ENCODE data around the gene SUCLG1.
A peak's percentile ranks its signal among the peaks of the same experiment; 100 is the strongest.
"Not testable (repeated sequence)": the region's sequence is repeated elsewhere in the genome, so short reads cannot be mapped to it uniquely, and the experiment has no call there.

SUCLG1 gene

GRCh38 chr2:84421791-84422190, 37.3 kb downstream of the SUCLG1 start:
- no peak for DNase-seq (ENCODE audit: low spot score)
- no peak for FAIRE-seq

DNA sequence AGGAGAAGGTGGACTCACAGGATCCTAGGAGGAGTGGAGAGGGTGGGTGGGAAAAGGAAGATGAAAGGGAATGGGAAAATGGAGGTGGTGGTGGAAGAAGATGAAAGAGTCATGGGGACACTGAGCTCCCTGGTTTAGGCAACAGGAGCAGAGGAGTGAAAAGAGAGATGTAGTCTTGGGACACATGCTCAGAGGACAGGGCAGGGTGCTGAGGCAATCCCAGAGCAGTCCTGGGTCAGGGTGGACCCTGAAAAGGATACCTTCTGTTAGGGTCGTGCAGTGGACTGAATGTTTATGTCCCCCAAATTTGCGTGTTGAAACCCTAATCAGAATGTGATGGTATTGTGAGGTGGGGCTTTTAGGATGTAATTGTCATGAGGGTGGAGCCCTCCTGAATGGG, 37.9 kb downstream of the SUCLG1 start:
- no peak for FAIRE-seq
- DNase-seq (ENCODE audit: low spot score), result no peak

DNA sequence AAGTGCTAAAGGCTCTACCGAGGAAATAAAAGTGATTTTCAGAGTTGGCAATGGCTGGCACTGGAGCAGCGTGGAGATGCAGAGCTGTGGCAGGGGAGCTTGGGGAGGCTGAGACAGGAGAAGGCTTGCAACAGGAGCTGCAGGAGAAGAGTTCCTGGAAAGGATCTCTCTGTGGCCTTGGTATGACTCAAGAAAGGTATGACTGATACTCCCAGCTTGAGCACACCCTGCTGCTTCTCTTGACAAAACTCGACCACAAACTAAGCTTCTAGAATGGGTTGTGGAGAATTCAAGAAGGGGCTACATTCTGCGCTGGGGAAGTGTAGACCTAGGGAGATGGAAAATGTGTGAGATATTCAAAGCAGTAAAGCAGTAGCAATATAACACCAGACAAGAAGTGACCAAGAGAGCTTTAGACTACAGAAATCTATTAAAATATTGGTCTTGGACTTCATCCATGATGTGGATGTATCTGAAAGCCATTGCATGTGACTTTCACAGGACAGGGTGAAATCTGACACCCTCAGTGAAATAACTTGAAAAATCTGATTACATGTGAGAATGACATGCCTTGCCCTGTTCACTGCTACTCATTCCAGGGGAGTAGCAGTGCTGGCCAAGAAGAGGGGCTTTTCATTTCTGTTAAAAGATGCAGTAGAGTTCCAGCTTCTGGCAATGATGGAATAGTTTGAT, 41.5 kb downstream of the SUCLG1 start:
- DNase-seq (ENCODE audit: low spot score), result peak; percentile 13
- FAIRE-seq, result no peak

GRCh38 chr2:84409531-84409930, 49.5 kb downstream of the SUCLG1 start:
- FAIRE-seq (no peak), DNase-seq (ENCODE audit: low spot score) (no peak)

DNA sequence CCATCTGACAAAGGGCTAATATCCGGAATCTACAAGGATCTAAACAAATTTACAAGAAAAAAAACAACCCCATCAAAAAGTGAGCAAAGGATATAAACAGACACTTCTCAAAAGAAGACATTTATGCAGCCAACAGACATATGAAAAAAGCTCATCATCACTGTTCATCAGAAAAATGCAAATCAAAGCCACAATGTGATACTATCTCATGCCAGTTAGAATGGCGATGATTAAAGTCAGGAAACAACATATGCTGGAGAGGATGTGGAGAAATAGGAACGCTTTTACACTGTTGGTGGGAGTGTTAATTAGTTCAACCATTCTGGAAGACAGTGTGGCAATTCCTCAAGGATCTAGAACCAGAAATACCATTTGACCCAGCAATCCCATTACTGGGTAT, 57.0 kb downstream of the SUCLG1 start:
- not testable (repeated sequence) for FAIRE-seq

GRCh38 chr2:84399839-84400238, 59.2 kb downstream of the SUCLG1 start:
- DNase-seq (ENCODE audit: low spot score); FAIRE-seq: not testable (repeated sequence)

More for the DNA sequence above, 57.0 kb downstream of the SUCLG1 start:
- DNase-seq (ENCODE audit: low spot score), result not testable (repeated sequence)

DNA sequence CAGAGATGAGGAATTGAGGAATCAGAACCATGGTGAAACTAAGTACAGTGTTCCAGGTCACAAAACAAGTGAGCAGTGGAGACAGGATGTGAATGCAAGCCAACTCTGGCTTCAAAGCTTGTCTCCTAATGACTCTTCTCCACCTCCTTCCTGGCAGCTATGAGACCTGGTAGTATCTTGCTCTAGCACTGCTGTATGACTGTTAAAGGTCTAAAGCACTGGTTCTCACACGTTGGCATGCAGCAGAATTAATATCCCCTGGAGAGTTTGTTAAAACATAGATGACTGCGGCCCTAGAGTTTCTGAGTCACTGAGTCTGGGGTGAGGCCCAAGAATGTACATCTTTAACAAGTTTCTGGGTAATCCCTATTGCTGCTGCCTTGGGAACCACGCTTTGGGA, 63.3 kb downstream of the SUCLG1 start:
- FAIRE-seq (no peak), DNase-seq (ENCODE audit: low spot score) (no peak)

DNA sequence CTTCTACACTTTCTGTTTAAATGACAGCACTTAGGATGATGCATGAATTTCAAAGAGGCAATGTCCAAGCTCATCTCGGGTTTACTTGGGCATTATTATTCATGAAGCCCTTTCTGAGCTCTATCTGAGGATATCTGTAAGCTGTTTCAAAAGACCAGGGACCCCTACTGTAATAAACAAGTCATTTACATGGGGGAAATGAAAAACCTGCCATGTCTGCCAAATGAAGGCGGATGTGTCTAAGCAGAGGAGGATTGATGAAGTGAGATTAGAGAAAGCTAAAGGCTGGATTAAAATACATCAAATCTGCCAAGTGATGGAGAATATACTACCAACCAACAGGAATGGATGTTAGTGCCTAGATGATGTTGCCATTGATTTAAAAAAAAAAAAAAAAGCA, 64.5 kb downstream of the SUCLG1 start:
- no peak for FAIRE-seq
- no peak for DNase-seq (ENCODE audit: low spot score)

DNA sequence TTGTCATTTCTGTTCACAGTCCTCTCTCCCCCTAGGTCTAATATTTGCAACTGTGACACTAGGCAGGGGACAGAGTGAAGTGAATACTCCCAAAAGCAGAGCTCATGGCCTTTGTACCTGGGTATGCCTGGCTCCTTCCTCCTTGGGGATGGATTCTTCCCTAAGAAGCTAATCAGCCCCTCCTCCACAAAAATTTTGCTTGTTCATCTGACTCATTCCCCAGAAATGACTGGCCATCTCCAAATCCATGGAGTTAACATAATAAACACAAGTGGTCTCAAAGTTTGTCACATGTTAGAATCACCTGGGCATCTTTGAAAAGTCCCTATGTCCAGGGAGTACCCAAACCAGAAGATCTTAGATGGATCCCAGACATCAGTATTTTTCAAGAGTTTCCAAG, 65.3 kb downstream of the SUCLG1 start:
- DNase-seq (ENCODE audit: low spot score) (peak; percentile 34), FAIRE-seq (no peak)

- no peak for FAIRE-seq
Measured at GRCh38 chr2:84389794-84390193, 69.3 kb downstream of the SUCLG1 start.

DNA sequence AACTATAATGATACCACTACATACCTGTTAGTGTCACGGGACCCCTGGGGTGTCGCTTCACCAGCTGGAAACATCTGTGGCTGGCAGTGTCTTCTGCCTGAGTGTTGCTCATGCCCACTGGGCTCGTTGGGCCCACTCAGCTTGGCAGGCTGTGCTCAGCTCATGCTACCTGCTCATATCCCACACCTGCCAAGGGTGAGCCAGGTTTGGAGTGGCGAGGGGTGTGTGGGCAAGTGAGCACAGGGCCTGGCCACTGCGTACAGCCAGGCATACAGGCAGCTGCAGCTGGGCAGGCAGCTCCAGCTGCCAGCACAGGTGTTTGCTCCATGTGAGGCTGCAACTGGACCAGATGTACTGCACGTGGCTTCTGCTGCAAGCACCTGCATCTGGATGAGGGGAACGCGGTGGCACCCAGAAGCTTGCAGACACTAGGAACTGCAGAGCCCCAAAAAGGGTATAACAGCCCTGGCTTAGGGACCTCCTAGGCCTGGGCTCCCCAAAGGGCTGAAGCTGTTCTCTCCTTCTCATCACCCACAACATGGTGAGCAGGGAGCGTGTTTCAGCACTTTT, 70.1 kb downstream of the SUCLG1 start:
- no peak for DNase-seq (ENCODE audit: low spot score)
- FAIRE-seq, result no peak

More at GRCh38 chr2:84389794-84390193, 69.3 kb downstream of the SUCLG1 start:
- DNase-seq (ENCODE audit: low spot score), result no peak

DNA sequence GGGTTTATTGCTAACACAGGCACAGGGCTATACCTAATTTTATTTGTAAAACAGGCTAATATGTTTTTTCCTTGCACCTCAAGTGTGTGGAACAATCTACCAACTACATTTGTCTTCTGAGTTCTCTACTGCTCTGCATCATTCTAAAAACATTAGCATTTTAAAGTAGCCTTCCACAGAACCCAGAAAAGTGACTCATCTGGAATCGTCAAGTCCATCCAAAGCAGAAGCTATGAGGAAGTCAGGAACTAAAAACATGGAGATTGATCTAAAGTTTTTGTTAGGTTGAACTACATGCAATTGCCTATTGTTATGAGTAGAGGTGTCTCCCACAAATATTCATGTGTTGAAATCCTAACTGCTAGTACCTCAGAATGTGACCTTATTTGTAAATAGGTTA, 70.9 kb downstream of the SUCLG1 start:
- no peak for FAIRE-seq

GRCh38 chr2:84386336-84387040, 72.6 kb downstream of the SUCLG1 start:
- FAIRE-seq (no peak), DNase-seq (ENCODE audit: low spot score) (no peak)

More for the DNA sequence above, 70.9 kb downstream of the SUCLG1 start:
- DNase-seq (ENCODE audit: low spot score), result no peak

GRCh38 chr2:84383271-84383670, 75.8 kb downstream of the SUCLG1 start:
- FAIRE-seq (peak; percentile 13), DNase-seq (ENCODE audit: low spot score) (no peak)

DNA sequence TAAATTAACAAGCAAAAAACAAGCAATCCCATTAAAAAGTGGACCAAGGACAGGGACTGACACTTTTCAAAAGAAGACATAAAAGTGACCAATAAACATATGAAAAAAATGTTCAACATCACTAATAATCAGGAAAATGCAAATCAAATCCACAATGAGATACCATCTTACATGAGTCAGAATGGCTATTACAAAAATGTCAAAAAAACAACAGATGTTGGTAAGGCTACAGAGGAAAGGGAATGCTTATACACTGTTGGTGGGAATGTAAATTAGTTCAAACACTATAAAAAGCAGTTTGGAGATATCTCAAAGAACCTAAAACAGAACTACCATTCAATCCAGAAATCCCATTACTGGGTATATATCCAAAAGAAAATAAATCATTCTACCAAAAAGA, 78.2 kb downstream of the SUCLG1 start:
- no peak for FAIRE-seq
- DNase-seq (ENCODE audit: low spot score), result no peak

- DNase-seq (ENCODE audit: low spot score) (no peak), FAIRE-seq (no peak)
Measured at GRCh38 chr2:84378960-84379359, 80.1 kb downstream of the SUCLG1 start.

- FAIRE-seq, result no peak
- no peak for DNase-seq (ENCODE audit: low spot score)
Measured at GRCh38 chr2:84375020-84375419, 84.1 kb downstream of the SUCLG1 start.

- FAIRE-seq (no peak), DNase-seq (ENCODE audit: low spot score) (no peak)
Measured at GRCh38 chr2:84373866-84374265, 85.2 kb downstream of the SUCLG1 start.
